Pulmonary artery endothelial cell (primary cell): Measurements from ENCODE around the gene TMPRSS2. TPM values are rescaled to one million over a fixed set of nuclear protein-coding genes. Genes with fewer than 3 reads are reported as not detected.

Source experiments
- DNase-seq: peaks from one replicate; pipeline ENCODE4 v3.0.0-alpha.2; 2011; ENCODE audit warnings: low read depth, low spot score
- total RNA-seq: library from RNA; depleted of rRNA; stranded (reverse); fragments of >200 nt; gene quantifications from 2 replicates; pipeline ENCODE4 v1.2.3, GENCODE V29; 2014

The TMPRSS2 gene
- total RNA-seq, 1 donor from 2014 or later = not detected

GRCh38 chr21:41509733-41510132, 1.8 kb upstream of the TMPRSS2 start:
- DNase-seq = no peak

- no peak for DNase-seq
Observed at GRCh38 chr21:41509145-41509496, 1.2 kb upstream of the TMPRSS2 start.

- DNase-seq = no peak
Observed at GRCh38 chr21:41508415-41509144, 622 bp upstream of the TMPRSS2 start.

DNA sequence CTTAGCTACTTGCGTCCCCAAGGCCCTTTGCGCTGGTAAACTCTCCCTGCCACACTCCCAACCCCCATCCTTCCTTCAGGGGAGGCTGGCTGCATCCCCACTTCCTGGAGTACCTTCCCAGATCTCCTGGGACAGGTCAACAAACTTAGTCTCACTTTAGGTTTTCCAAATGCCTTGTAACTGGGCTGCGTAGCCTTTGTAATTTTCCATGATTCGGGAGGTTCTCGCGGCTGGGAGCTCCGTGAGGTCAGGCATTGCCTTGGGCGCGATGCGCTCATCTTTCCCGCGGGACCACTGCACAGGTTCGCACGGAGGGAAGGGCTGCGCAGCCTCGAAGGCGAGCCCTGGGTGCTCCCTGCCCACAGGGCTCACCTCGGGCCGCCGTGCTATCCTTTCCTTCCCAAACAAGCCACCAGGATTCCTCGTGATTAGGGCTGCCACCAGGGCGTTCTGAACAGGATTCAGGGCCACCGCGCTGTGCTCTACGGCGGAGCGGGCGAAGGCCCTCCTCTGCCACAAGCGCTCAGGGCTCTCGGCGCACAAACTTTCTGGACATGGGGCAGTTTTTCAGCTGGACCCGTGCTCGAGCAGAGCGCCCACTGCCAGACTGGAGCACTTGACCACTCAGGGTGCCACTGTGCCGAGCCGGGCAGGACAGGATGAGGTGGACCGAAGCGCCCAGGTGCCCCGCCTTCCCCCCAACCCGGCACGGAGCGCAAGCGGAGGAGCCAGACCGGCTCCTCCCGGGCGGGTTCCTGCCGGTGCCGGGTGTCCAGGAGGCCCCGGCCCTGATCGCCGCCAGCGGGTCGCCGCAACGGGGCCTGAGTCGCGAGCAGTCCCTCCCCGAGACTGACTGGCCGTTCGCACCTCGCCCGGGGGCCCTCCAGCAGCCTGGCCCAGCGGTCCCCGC, 1.1 kb downstream of the TMPRSS2 start:
- DNase-seq = no peak

DNA sequence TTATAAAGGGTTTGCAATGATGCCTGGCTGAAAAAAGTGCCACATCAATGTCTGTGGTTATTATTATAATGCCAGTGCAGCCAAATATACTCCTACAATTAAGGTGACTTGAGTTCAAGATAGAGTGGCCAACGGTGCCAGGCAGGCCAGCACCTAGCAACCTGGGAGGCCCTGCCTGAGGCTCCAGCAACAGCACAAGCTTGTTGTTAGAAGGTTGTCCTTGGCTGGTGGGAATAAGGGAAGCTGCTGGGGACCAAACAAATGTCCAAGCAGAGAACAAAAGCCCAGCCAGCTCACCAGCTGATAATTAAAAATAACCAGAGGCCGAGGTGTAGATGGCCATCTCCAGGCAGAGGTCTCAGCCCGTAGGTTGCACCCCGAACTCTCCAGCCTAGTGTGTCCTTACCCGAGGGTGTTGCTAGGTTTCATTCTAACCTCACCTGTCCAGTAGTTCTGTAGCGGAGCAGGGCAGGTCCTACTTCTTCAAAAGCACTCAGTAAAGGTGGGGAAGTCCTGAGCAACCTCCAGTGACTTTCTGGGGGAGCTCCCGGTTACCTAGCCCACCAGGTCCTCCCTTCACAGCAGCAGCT, 1.9 kb downstream of the TMPRSS2 start:
- DNase-seq = no peak

GRCh38 chr21:41504030-41504429, 3.9 kb downstream of the TMPRSS2 start:
- DNase-seq = no peak

DNA sequence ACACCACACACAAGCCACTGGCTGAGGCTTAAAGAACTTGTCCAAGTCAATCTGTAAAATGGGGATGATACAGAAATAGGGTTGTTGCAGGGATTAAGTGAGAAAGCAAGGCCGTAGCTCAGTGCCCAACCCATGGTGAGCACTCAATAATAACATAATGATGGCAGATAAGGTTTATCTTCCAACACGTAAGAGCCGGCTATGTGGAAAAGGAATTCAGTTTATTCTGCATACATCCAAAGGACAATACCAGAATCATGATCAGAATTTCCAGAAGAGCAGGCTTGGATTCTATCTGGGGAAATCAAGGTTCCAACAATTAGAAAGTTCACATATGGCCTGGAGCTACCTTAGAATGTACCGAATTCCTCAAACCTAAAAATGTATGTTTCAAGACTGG, 4.6 kb downstream of the TMPRSS2 start:
- no peak for DNase-seq

DNA sequence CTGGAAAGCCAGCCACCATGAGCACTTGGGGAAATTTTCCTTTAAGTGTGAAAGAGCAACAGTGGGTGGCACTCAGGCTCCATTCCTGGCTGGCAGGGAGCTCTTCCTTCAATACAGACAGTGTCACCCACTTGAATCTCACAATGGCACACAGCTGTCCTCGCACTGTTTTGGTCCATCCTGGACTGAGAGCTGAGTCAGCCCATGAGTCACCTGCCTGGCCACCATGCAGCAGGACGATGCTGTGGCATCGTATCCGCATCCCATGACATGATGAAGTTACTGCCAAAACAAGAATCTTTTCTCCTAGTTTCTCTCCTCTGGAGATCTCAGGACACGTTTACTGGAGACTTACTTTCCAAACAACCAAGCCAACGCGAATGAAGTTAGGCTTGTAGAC, 6.0 kb downstream of the TMPRSS2 start:
- no peak for DNase-seq

- no peak for DNase-seq
Observed at GRCh38 chr21:41500931-41501381, 7.0 kb downstream of the TMPRSS2 start.

DNA sequence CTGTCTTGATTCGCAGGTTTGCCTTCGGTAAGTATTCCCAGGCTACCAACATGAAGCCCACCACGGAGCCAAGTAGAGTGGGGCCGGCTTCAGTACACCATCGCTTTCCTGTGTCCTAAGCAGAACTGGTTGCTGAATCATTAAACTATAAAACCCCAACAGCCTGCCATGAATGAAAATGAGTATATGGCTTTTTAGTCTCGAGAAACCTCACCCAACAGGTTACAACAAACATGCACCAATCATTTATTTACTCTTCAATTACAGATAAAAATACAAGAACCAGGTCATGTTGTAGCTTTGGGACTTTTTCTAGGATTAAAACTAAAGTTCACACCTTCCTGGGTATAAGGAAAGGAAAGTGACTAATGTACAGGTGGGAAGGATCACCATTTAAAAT, 7.6 kb downstream of the TMPRSS2 start:
- DNase-seq = no peak

GRCh38 chr21:41499920-41500319, 8.0 kb downstream of the TMPRSS2 start:
- DNase-seq = no peak

DNA sequence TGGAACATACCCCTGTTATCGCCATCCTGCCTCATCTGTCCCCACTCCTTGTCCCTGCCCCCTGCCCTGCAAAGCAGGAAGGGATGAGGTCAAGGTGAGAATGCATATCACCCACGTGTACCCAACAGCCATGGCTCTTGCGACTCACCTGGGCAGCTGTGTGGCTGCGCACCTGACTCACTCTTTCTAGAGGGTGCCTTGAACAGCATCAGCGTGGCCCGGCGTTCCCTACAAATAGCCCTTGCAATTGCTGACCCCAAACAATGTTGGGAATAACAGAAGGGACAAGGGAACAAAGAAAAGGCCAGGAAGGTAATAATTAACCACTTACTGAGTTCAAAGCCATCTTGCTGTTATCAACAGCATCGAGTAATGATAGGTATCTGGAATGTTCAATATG, 10.2 kb downstream of the TMPRSS2 start:
- DNase-seq = no peak

DNA sequence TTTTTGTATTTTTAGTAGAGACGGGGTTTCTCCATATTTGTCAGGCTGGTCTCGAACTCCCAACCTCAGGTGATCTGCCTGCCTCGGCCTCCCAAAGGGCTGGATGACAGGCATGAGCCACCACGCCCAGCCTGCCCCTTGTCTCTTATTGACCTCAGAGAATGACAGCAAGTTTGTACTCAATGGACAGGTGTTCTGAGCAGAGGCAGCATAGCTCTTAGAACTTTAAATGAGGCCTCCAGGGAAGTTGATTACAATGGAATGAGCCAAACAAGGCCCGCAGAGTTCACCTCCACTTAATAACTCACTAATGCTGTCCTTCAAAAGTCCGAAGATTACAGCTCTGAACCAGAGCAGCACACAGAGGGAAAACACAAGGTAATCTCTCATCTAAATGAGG, 10.9 kb downstream of the TMPRSS2 start:
- no peak for DNase-seq

DNA sequence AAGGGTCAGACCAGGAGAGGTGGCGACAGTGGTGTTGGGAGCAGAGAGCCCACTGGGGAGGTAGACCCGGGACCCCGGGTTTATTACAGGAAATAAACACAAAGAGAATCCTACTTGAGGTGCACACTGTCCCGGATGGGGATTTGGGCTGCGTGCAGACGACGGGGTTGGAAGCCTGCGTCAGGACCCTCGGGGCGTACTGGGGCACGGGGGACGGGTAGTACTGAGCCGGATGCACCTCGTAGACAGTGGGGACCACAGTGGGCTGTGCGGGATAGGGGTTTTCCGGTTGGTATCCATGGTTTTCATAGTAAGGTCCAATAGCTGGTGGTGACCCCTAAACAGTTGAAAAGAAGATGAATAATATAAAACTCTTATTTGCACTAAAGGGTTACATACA, 13.7 kb downstream of the TMPRSS2 start:
- DNase-seq = no peak

GRCh38 chr21:41491412-41491811, 16.5 kb downstream of the TMPRSS2 start:
- DNase-seq = no peak

GRCh38 chr21:41490330-41490729, 17.6 kb downstream of the TMPRSS2 start:
- no peak for DNase-seq

- no peak for DNase-seq
Observed at GRCh38 chr21:41489329-41489728, 18.6 kb downstream of the TMPRSS2 start.

GRCh38 chr21:41488080-41488479, 19.9 kb downstream of the TMPRSS2 start:
- no peak for DNase-seq

- no peak for DNase-seq
Observed at GRCh38 chr21:41487082-41487481, 20.9 kb downstream of the TMPRSS2 start.

DNA sequence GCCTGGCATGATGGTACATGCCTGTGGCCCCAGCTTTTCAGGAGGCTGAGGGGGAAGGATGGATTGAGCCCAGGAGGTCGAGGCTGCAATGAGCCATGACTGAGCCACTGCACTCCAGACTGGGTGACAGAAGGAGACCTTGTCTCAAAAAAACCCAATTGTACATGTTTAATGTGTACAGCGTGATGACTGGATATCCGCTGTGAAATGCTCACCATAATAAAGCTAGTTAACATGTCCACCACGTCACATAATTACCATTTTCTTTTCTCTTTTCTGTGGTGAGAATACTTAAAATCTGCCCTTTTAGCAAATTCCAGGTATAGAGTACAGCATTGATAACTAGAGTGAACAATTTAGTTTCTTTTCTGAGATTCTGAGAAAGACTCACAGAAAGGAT, 24.0 kb downstream of the TMPRSS2 start:
- no peak for DNase-seq

- DNase-seq = no peak
Observed at GRCh38 chr21:41483415-41483814, 24.5 kb downstream of the TMPRSS2 start.

DNA sequence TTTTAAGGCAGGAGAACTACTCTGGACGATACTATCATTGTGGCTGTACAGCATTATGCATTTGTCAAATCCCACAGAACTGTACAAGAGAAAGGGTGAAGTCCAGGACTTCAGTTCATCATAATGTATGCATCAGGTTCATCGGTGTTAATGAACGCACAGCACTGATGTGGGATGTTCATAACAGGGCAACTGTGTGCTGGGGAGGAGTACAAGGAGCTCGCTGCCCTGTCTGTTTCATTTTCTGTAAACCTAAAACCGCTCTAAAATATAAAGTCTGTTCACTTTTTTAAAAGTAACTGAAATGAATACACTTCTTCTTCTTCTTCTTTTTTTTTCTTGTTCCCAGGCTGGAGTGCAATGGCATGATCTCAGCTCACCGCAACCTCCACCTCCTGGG, 25.0 kb downstream of the TMPRSS2 start:
- DNase-seq = no peak
